Stimulated activated CD8-positive, alpha-beta memory T cell treated with anti-CD3 and anti-CD28 coated beads, Interleukin-4, amount 100 ng/mL, for 4 hours (primary cell): ENCODE results near the gene KLHL6.
"Not testable (repeated sequence)": the region's sequence is repeated elsewhere in the genome, so short reads cannot be mapped to it uniquely, and the experiment has no call there.

Source experiments
- DNase-seq, 2 donors: peaks; one replicate each; pipeline ENCODE4 v3.0.0-alpha.2; 2020; ENCODE audit warnings: low read depth in 2 of 2, low spot score in 1 of 2

Gene KLHL6

GRCh38 chr3:183487016-183487415, 68.5 kb downstream of the KLHL6 start:
- DNase-seq = no peak

GRCh38 chr3:183486472-183486871, 69.0 kb downstream of the KLHL6 start:
- no peak for DNase-seq

DNA sequence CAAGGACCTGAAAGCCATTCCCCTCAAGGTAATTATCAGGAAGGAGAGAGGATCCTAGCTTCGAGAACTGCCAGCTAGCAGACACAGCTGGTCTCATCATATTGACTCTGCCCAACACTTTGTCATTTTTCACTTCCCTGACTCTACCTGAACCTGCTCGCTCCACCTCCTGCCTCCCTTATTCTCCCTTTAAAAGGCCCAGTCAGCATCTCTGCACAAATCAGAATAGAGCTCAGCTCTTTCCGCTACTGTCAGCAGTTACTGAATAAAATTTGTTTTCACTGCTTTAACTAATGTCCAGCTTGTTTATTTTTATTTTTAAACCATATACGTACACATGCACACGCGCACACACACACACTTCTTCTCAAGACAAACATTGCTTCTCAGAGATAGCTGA, 69.9 kb downstream of the KLHL6 start:
- no peak for DNase-seq

- DNase-seq = no peak
Measured at GRCh38 chr3:183485093-183485492, 70.4 kb downstream of the KLHL6 start.

GRCh38 chr3:183484431-183485075, 71.0 kb downstream of the KLHL6 start:
- no peak for DNase-seq

GRCh38 chr3:183481582-183481981, 73.9 kb downstream of the KLHL6 start:
- no peak for DNase-seq

GRCh38 chr3:183478501-183478900, 77.0 kb downstream of the KLHL6 start:
- DNase-seq = no peak

DNA sequence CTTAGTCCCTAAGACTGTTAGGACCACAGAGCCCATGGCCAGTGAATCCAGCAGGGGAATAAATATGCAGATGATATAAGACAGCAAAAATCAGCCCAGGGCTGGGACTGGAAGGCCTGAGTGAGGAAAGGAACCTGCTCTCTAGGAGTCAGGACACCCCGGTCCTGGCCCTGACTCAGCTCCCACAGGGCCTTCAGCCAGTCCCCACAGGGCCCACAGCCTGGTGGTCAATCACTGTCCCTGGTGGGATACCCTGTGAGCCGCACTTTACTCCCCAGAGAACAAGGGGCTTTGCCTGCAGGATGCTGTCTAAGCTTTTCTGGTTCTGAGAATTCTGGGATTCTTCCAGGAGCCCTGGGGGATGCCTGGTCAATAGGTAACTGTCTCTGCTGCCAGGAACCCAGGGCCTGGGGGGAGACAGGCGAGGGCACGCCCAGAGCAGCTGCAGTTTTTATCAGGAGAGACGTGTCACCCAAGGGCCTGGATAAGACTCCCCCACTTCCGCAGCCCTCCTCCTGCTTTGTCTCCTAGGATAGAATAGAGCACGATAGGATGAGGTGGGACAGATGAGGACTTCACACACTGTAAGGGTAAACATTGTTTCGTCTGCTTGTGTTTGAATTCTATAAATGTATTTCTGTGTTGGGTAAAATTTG, 77.6 kb downstream of the KLHL6 start:
- no peak for DNase-seq

GRCh38 chr3:183475764-183476162, 79.7 kb downstream of the KLHL6 start:
- not testable (repeated sequence) for DNase-seq

DNA sequence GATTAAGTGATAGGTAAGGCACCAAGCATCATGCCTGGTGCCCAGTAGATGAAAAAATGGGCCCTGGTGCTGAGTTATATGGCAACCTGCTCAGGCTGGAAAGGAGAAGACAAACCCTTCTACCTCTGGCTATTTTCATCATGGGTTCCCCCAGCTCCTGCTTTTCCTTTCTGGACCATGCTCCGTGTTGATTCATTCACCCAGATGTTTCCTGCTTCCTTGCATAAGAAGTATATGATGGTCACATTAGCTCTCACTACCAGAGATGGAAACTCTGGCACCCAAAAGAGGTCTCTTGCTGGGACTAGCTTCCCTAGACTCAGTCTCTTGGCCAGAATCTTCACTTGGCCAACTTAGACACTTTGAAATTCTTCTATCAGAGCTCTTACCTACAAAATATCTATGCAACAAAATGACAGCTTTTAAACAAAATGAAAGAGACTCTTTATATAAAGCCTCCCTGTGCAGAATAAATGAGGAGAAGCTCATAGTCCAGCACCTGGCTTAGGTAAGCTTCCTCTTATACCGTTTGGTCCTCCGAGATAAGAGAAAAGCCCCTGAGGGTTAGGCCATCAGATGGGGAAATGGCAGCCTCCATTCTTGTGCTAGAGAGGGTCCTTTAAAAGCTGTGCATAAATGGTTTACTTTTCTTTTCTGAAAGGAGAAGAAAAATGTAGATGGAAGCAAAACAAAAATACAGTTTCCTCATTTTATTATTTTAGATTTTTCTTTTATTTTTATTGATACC, 80.3 kb downstream of the KLHL6 start:
- DNase-seq = no peak

GRCh38 chr3:183473969-183474368, 81.5 kb downstream of the KLHL6 start:
- DNase-seq = no peak

DNA sequence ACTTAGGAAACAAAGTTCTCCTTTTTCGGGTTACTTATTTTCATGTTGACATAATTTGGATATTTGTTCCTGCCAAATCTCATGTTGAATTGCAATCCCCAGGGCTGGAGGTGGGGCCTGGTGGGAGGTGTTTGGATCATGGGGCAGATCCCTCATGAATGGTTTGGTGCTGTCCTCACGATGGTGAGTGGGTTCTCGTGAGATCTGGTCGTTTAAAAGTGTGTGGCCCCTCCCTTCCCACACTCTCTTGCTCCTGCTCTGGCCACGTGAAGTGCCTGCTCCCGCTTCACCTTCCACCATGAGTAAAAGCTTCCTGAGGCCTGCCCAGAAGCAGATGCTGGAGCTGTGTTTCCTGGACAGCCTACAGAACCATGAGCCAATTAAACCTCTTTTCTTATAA, 83.4 kb downstream of the KLHL6 start:
- no peak for DNase-seq

DNA sequence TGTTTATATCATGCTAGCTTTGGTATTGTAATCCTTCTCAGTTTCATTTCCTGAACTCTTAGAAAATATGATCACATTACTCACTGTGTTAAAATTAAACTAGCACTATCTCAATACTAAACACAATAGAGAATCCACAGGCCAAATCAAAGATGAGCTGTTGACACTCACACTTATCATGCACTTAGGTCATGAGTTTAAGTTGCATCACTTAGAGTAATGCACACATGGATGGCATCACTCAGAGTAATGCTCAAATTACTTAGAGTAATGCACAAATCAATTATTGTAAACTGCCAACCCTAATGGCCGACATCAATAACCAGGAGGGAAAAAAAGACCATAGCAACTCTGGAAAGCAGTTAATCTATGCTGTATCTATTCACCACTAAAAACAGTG, 87.1 kb downstream of the KLHL6 start:
- DNase-seq = no peak

- no peak for DNase-seq
Measured at GRCh38 chr3:183466575-183466974, 88.9 kb downstream of the KLHL6 start.

GRCh38 chr3:183465710-183466109, 89.8 kb downstream of the KLHL6 start:
- not testable (repeated sequence) for DNase-seq

DNA sequence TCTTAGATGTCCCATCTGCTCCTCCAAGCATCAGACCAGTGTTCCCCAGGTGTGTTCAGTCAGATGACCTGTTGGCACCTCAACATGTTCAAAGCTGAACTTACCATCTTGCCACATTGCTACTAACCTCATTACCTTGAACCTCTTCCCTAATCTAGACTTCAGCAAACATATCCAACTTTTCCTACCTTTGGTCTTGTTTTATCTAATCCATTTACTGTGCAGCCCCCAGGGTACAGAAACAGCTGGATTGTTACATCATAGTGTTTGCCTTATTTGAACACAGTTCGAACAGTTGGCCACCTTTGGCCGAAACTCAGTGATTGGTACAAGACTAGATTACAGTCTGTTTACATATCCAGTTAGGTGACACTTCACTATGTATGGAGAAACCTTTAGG, 91.0 kb downstream of the KLHL6 start:
- no peak for DNase-seq

DNA sequence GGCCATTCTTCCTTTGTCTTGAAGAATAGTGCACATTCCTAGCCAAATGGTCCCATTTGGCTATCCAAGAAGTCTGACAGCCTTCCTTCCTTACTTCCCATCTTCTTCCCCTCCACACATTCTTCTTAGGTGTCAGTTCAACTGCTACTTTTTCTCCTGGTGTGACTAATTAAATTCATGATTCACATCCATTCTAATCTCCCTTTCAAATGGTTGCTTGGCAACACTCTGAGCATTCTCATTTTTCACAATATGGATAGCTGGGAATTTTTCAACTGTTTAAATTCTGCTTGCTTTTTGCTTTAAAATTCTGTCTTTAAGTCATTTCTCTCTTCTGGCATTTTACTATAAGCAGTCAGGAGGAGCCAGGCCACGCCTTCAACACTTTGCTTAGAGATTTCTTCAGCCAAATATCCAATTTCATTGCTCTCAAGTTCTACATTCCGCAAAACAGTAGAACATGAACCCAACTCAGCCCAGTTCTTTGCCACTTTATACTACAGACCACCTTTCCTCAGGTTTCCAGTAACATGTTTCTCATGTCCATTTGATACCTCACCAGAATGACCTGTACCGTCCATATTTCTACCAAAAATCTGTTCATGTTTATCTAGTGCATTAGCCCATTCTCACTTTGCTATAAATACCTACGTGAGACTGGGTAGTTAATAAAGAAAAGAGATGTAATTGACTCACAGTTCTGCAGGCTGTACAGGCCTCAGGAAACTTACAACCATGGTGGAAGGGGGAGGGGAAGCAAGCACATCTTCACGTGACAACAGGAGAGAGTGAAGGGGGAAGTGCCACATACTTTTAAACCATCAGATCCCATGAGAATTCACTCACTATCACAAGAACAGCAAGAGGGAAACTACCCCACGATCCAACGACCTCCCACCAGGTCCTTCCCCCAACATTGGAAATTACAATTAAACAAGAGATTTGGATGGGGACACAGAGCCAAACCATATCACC, 95.1 kb downstream of the KLHL6 start:
- DNase-seq = no peak

GRCh38 chr3:183455089-183455488, 100.4 kb downstream of the KLHL6 start:
- DNase-seq = no peak

GRCh38 chr3:183454064-183454463, 101.4 kb downstream of the KLHL6 start:
- DNase-seq = no peak

DNA sequence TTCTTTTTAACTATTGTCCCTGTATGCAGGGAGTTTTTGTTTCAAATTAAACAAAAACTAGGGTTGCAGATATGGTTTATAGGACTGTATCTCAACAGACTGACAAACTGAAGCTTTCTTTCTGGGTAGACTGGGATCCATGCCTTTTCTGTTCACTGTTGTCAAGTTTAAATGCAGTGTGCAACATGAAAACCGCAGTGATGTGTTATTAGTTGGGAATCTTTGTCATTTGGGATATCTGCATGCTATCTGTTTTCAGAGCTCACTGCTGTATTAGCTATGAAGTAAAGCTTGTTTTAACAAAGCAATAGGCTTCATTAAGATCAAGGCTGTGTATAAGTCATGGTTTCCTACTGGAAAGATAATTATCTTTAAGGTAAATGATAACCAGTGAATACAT, 105.7 kb downstream of the KLHL6 start:
- DNase-seq = no peak

DNA sequence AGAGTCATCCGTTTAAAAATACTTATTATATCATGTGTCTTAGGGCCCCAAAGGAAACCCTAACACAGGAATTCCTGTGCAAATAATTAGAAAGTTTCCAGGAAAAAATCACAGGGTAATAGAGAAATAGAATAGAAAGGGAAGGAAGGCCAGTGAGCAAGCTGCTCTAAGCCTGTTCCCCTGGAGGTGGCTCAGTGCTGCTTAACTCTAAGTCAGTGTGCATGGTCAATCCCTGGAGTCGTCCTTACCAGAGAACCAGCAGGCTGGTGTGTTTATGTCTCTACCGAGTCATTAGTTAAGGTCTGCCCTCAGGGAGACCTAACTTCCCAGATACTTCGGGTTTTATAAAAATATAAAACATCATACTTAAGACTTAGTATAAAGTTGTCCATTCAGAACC, 106.1 kb downstream of the KLHL6 start:
- DNase-seq = no peak
